ENCODE data around the gene SCRN1. TPM values are rescaled to one million over a fixed set of nuclear protein-coding genes. Genes with fewer than 3 reads are reported as not detected.

SCRN1 gene
- total RNA-seq, 1 experiment from 2014 or later = 171 TPM

DNA sequence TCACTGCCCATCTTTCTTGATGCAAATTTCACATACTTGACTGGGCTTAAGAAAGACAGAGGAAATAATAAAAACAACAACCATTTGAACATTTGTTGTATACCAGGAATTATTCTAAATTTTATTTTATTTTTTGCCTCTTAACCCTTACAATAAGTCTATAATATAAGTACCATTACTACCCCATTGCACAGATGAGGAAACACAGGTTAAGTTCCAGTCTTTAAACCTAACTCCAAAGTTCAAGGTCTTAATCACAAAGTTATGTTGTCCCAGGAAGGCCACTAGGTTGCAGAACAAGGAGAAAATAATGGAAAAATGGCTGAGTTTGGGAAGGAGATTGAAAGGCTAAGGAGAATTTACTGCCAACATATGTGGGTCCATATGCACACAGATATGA is 33.4 kb upstream of the SCRN1 start:
- no peak overlapping the region for H3K4me3 ChIP-seq
- no peaks in the 10 kb centered on the region for H3K27me3 ChIP-seq
- H3K9me3 ChIP-seq (replicated peaks) = no peaks in the 10 kb centered on the region
- DNase-seq = no peak
- no peaks in the 10 kb centered on the region for H3K36me3 ChIP-seq
- 0 out of 2 replicates have a peak, but pooled peaks cover 3% of the 10 kb centered on the region for H3K4me1 ChIP-seq
- no peak overlapping the region for H3K27ac ChIP-seq

DNA sequence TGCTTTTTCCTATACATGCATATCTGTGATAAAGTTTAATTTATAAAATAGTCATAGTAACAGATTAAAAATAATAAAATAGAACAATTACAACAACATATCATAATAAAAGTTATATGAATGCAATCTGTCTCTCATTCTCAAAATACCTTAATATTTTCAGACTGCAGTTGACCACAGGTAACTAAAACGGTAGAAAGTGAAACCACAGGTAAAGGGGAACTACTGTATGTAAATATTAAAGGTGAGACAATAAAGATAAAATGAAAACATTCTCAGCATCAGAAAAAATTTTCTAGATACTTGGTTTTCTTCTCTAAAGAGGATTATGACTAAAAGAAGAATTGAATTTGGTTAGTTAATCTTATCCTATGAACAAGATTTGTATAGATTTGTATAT is 30.9 kb upstream of the SCRN1 start:
- H3K36me3 ChIP-seq = peaks cover 3% of the 10 kb centered on the region; the same call in 1 of the 2 replicates
- H3K4me3 ChIP-seq = no peak overlapping the region
- H3K4me1 ChIP-seq = 0 out of 2 replicates have a peak, but pooled peaks cover 3% of the 10 kb centered on the region
- H3K9me3 ChIP-seq (replicated peaks) = no peaks in the 10 kb centered on the region
- no peak overlapping the region for H3K27ac ChIP-seq
- H3K27me3 ChIP-seq = no peaks in the 10 kb centered on the region
- no peak for DNase-seq

DNA sequence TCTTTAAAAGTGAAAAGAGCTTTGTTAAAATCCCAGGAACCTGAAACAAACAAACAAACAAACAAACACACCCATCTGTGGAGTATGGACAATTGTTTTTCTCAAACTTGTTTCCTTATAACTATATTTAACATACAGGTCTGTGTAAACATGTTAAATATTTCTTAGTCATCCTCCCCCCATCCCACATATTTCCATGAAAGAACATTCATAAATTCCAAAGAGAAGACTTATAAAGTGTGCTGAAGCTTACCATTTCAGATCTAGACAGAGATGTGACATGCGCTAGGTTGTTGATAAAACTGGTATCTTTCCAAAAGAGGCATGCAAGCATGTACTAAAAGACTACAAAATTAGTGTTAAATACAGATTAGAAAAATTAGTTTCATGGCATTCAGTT is 30.4 kb upstream of the SCRN1 start:
- Histone ChIP-seq H3K27ac (no peak overlapping the region), H3K4me3 (no peak overlapping the region), H3K9me3 (replicated peaks) (no peaks in the 10 kb centered on the region), H3K27me3 (no peaks in the 10 kb centered on the region), H3K36me3 (peaks cover 3% of the 10 kb centered on the region; the same call in 1 of the 2 replicates), H3K4me1 (no peaks in the 10 kb centered on the region)
- no peak for DNase-seq

DNA sequence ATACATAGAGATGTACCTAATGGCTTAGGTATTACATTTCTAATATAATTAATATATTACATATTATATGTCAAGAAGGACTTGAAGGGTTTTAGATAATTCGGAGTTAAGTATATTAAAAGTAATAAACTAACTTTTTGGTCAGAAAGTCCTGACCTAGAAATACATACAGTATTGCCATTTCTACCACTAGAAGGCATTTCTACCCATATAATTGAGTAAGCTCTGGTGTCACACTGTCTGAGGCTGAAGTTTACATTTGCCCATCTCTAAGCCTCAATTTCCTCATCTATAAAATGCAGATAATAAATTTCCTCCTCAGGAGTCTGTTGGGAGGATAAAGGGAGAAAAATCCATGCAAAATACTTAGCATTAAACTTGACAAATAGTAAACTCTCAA is 29.8 kb upstream of the SCRN1 start:
- Histone ChIP-seq H3K27ac (no peak overlapping the region), H3K4me1 (no peaks in the 10 kb centered on the region), H3K4me3 (no peak overlapping the region), H3K27me3 (no peaks in the 10 kb centered on the region), H3K9me3 (replicated peaks) (no peaks in the 10 kb centered on the region), H3K36me3 (peaks cover 3% of the 10 kb centered on the region)
- no peak for DNase-seq

DNA sequence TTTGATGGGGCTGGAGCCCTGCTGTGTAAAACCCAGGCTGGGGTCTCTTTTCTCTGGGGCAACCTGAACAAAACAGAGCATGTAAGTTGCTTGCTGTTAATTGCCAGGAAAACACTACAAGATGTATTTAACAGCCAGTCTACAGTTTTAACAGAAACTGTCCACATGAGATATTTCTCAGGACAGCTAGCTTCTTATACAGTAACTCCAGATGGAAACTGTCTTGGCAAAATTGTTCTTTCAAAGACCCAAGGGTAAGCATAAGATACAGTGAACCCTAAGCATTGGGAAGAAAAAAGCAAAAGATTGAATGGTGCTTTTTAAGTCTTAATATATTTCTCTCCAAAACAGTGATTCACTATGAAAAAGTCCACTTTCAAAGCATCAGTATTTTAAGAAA is 28.9 kb upstream of the SCRN1 start:
- Histone ChIP-seq H3K27me3 (no peaks in the 10 kb centered on the region), H3K9me3 (replicated peaks) (no peaks in the 10 kb centered on the region), H3K27ac (no peak overlapping the region), H3K36me3 (peaks cover 3% of the 10 kb centered on the region), H3K4me1 (no peaks in the 10 kb centered on the region), H3K4me3 (no peak overlapping the region)
- DNase-seq = no peak

DNA sequence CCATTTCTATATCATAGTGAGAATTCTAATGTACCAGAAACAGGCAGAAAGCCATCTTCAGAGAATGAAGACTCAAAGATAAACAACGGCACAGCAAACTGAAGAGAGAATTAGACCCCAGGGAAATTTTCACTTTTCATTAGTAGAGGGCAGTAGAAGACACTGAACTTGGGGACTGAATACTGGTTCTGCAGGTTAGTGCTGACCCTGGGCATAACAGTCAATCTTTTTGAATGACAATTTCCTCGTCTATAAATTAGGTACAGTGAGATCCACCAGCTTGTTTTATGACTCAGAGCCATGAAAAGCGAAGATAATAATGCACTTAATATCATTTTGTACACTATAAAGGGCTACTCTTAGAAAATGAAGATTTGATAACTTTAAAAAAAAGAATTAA is 23.2 kb upstream of the SCRN1 start:
- Histone ChIP-seq H3K4me3 (no peak overlapping the region), H3K27ac (no peak overlapping the region), H3K4me1 (no peaks in the 10 kb centered on the region), H3K36me3 (peaks cover 12% of the 10 kb centered on the region), H3K27me3 (no peaks in the 10 kb centered on the region), H3K9me3 (replicated peaks) (no peaks in the 10 kb centered on the region)
- DNase-seq = no peak

DNA sequence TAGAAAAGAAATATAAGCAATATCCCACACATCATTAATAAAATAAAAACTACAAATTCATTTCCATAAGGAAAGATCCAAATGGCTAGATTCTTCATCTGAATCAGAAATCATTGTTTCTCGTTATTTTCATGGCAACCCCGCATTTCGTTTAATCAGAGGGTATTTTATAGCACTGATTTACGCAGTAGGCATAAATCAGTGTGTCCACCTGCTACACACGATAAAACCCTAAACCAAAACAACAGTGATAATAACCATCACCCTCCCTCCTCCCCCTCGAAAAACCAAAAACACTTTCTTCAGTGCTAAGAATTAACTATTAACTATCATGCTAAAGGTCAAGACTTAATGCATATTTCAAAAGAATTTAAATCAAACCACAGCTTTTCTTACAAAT is 20.4 kb upstream of the SCRN1 start:
- DNase-seq = no peak
- H3K27ac ChIP-seq = no peak overlapping the region
- no peaks in the 10 kb centered on the region for H3K4me1 ChIP-seq

DNA sequence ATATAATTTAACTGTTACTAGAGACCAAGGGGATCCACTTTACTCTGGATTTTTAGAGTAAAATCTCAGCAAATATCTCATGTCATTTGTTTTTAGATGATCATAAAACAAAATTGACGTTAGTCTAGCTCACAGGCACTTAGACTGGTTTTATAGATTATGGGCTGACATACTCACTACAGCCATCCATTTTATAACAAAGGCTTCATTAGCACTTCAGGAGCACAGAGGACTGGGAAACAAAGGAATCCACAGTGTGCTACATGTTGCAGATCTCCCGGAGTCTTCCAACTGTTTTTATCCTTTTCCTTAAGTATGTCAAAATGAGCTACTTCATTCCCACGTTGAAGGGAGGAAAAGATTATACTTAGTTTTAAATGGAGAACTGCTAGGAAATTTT is 15.9 kb upstream of the SCRN1 start:
- H3K36me3 ChIP-seq = no peaks in the 10 kb centered on the region

More for the DNA sequence above, 20.4 kb upstream of the SCRN1 start:
- Histone ChIP-seq H3K27me3 (no peaks in the 10 kb centered on the region), H3K9me3 (replicated peaks) (no peaks in the 10 kb centered on the region), H3K4me3 (no peak overlapping the region), H3K36me3 (peaks cover 8% of the 10 kb centered on the region)

DNA sequence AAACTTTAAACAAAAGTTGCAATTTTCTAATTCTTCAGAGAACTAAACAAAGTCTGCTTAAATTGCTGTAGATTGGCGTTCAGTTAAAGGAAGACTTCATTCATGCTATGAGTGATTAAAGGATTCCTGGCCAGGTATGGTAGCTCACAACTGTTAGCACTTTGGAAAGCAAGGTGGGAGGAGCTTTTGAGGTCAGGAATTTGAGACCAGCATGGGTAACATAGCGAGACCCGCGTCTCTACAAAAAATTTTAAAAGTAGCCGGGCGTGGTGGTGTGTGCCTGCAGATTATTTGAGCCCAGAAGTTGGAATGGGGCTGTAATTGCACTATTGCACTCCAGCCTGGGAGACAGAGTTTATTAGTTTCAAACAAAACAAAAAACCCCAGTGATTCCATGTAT is 13.5 kb upstream of the SCRN1 start:
- Histone ChIP-seq H3K9me3 (replicated peaks) (no peaks in the 10 kb centered on the region), H3K36me3 (no peaks in the 10 kb centered on the region)
- no peak for DNase-seq

More for the DNA sequence above, 15.9 kb upstream of the SCRN1 start:
- no peak overlapping the region for H3K27ac ChIP-seq
- H3K9me3 ChIP-seq (replicated peaks) = no peaks in the 10 kb centered on the region
- DNase-seq = no peak
- H3K27me3 ChIP-seq = no peaks in the 10 kb centered on the region
- peaks cover 14% of the 10 kb centered on the region for H3K4me1 ChIP-seq
- no peak overlapping the region for H3K4me3 ChIP-seq

DNA sequence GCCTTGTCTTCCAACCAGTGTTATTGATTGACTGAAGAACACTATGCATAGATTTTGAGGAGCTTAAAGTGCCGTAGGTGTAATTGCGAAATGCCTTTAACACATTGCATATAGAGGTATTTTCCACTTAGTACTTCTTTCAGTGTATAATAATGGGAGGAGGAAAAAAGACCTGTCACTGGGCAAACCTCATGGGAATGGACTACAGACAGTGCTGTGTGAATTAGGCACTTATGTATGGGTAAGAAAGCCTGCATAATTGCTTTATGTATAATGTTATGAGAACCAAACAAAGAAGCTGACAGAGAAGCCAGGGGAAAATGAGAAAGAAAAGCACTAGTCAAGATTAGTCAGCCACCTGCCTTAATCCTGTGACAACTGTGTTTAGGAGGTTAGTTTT is 12.4 kb upstream of the SCRN1 start:
- H3K9me3 ChIP-seq (replicated peaks) = no peaks in the 10 kb centered on the region; the same call in 1 of the 2 replicates
- H3K36me3 ChIP-seq = no peaks in the 10 kb centered on the region
- peak in 1 of 2 experiments; percentile 22 for DNase-seq

More for the DNA sequence above, 13.5 kb upstream of the SCRN1 start:
- no peak overlapping the region for H3K4me3 ChIP-seq
- no peak overlapping the region for H3K27ac ChIP-seq
- H3K4me1 ChIP-seq = peaks cover 14% of the 10 kb centered on the region
- no peaks in the 10 kb centered on the region for H3K27me3 ChIP-seq

DNA sequence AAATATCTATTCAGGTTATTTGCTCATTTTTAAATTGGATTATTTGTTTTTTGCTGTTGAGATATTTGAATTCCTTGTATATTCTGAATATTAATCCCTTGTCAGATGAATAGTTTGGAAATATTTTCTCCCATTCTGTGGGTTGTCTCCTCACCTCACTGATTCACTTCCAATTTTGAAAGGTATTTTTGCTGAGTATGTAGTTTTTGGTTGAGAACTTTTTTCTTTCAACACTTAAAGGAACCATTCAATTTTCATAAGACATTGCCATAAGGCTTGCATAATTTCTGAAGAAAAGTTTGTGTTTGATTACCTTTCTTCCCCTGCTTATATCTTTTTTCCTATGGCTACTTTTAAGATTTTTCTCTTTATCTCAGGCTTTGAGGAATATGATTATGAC is 8.9 kb upstream of the SCRN1 start:
- no peak for DNase-seq
- H3K27ac ChIP-seq = no peak overlapping the region

More for the DNA sequence above, 12.4 kb upstream of the SCRN1 start:
- Histone ChIP-seq H3K27me3 (no peaks in the 10 kb centered on the region), H3K27ac (no peak overlapping the region), H3K4me3 (no peak overlapping the region), H3K4me1 (peaks cover 14% of the 10 kb centered on the region)

DNA sequence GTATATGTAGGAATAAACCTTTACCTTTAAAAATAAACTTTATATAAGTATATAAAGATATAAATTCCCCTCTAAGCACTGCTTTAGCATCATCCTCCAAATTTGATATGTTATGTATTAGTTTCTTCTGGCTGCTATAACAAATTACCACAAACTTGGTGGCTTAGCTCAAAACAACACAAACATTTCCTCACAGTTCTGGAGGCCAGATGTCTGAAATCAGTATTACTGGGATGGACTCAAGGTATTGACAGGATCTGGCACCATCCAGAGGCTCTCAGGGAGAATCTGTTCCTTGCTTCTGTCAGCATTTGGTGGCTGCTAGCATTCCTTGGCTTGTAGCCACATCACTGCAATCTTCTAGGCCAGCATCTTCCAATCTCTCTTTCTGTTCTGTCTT is 6.7 kb upstream of the SCRN1 start:
- Histone ChIP-seq H3K9me3 (replicated peaks) (no peaks in the 10 kb centered on the region; the same call in none of the 2 replicates), H3K36me3 (no peaks in the 10 kb centered on the region), H3K27ac (no peak overlapping the region), H3K4me1 (peaks cover 5% of the 10 kb centered on the region; the same call in 1 of the 2 replicates), H3K27me3 (no peaks in the 10 kb centered on the region), H3K4me3 (no peak overlapping the region)
- DNase-seq = no peak

More for the DNA sequence above, 8.9 kb upstream of the SCRN1 start:
- Histone ChIP-seq H3K4me3 (no peak overlapping the region), H3K4me1 (peaks cover 14% of the 10 kb centered on the region), H3K36me3 (no peaks in the 10 kb centered on the region), H3K9me3 (replicated peaks) (no peaks in the 10 kb centered on the region; the same call in none of the 2 replicates), H3K27me3 (no peaks in the 10 kb centered on the region)

DNA sequence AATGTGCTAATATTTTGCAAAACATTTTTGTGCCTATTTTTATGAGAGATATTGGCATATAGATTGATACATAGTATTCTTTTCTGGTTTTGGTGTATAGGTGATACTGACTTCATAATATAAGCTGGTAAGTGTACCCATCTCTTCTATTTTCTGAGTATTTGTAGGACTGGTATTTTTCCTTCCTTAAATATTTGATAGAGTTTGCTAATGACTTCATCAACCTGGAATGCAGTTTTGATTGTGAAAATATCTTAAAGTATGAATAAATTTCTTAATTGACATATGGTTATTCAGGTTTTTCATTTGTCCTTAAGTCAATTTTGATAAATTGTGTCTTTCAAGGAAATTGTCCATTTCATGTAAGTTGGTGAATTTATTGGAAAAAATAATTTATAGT is 6.1 kb upstream of the SCRN1 start:
- no peak for DNase-seq
- H3K4me1 ChIP-seq = peaks cover 2% of the 10 kb centered on the region; the same call in 1 of the 2 replicates
- no peaks in the 10 kb centered on the region for H3K36me3 ChIP-seq
- H3K9me3 ChIP-seq (replicated peaks) = no peaks in the 10 kb centered on the region; the same call in none of the 2 replicates
- no peaks in the 10 kb centered on the region for H3K27me3 ChIP-seq
- H3K4me3 ChIP-seq = no peak overlapping the region
- no peak overlapping the region for H3K27ac ChIP-seq

DNA sequence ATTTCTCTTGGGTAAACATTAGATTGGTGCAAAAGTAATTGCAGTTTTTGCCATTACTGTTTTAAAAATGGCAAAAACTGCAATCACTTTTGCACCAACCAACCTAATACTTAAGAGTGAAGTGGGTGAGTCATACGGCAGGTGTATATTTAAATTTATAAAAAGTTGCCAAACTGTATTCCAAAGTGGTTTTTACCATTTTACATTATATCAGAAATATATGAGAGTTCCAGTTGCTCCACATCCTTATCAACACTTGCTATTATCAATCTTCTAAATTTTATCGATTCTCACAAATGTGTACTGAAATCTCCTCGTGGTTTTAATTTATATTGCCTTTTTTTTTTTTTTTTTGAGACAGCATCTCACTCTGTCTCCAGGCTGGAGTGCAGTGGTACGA is 3.5 kb upstream of the SCRN1 start:
- DNase-seq = no peak
- H3K4me1 ChIP-seq = no peaks in the 10 kb centered on the region

DNA sequence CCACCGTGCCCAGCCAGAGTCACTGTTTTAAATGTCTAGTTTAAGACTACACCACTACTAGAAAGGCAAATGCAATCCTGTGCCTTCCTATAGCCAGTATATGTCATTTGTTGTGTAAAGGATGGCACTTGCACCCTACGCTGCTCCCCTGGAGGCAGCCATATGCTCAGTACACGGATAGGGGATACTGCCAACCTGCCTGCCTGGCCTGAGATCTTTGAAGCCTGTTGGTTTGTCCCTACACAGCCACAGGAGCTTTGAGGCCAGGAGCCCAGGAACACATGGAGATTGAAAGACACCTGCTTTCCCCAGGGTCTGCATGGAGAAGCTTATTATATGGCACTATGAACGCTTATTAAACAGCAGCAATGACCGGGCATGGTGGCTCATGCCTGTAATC is 2.3 kb upstream of the SCRN1 start:
- peaks cover 5% of the 10 kb centered on the region for H3K4me1 ChIP-seq
- DNase-seq = no peak
- H3K27ac ChIP-seq = no peak overlapping the region
- H3K9me3 ChIP-seq (replicated peaks) = no peaks in the 10 kb centered on the region; the same call in none of the 2 replicates
- H3K4me3 ChIP-seq = no peak overlapping the region
- no peaks in the 10 kb centered on the region for H3K36me3 ChIP-seq
- H3K27me3 ChIP-seq = no peaks in the 10 kb centered on the region

More for the DNA sequence above, 3.5 kb upstream of the SCRN1 start:
- Histone ChIP-seq H3K27me3 (no peaks in the 10 kb centered on the region), H3K4me3 (no peak overlapping the region), H3K27ac (no peak overlapping the region), H3K9me3 (replicated peaks) (no peaks in the 10 kb centered on the region; the same call in none of the 2 replicates), H3K36me3 (no peaks in the 10 kb centered on the region)

DNA sequence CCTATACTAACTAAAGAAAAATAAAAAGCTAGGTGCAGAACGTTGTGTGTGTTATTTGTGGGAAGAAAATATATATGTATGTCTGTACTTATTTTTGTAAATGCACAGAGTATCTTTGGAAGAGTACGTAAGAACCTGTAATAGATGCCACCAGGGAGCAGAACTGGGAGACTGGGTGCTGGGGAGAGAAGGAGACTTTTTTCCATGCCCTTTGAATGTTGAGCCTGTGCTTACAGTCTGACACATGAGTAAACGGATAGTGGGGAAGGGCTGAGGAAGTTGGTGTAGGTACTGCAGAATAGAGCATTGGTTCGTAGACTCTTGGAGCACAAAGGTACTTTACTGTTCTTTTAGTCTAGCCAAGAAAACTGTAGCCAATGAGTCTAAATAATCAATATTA is 1.3 kb upstream of the SCRN1 start:
- no peaks in the 10 kb centered on the region for H3K27me3 ChIP-seq
- no peak overlapping the region for H3K4me3 ChIP-seq
- no peaks in the 10 kb centered on the region for H3K36me3 ChIP-seq
- H3K27ac ChIP-seq = no peak overlapping the region
- no peak for DNase-seq
- no peaks in the 10 kb centered on the region; the same call in none of the 2 replicates for H3K9me3 ChIP-seq (replicated peaks)
- peaks cover 5% of the 10 kb centered on the region for H3K4me1 ChIP-seq

Measured in SJCRH30 (cell line).